ENCODE measurements around the gene SPACA7. TPM values are rescaled to one million over a fixed set of nuclear protein-coding genes. Genes with fewer than 3 reads are reported as not detected.

The SPACA7 gene
- total and polyA plus RNA-seq, 4 donors = not detected

GRCh38 chr13:112468069-112468468, 91.9 kb downstream of the SPACA7 start:
- Histone ChIP-seq H3K27me3 (ENCODE audit: control insufficient read depth, insufficient read depth, low read length) (no peaks in the 10 kb centered on the region), H3K36me3 (ENCODE audit: control insufficient read depth, insufficient read depth, low read length) (no peaks in the 10 kb centered on the region), H3K9me3 (ENCODE audit: control insufficient read depth, insufficient read depth, low read length) (no peaks in the 10 kb centered on the region), H3K27ac (ENCODE audit: low read depth, low read length) (no peak overlapping the region), H3K4me3 (ENCODE audit: low read depth, low read length) (no peak overlapping the region), H3K4me1 (ENCODE audit: control insufficient read depth, insufficient read depth, low read length) (no peaks in the 10 kb centered on the region)
- WGBS (ENCODE audit: insufficient coverage) = 94% methylated on average over 7 of the region's 10 CpGs
- DNase-seq (ENCODE audit: low read depth in 4 of 6, low spot score in 6 of 6) = no peak

GRCh38 chr13:112469071-112469745, 93.1 kb downstream of the SPACA7 start:
- Histone ChIP-seq H3K27ac (ENCODE audit: low read depth, low read length) (no peak overlapping the region), H3K9me3 (ENCODE audit: control insufficient read depth, insufficient read depth, low read length) (no peaks in the 10 kb centered on the region), H3K4me3 (ENCODE audit: low read depth, low read length) (no peak overlapping the region), H3K27me3 (ENCODE audit: control insufficient read depth, insufficient read depth, low read length) (no peaks in the 10 kb centered on the region), H3K36me3 (ENCODE audit: control insufficient read depth, insufficient read depth, low read length) (no peaks in the 10 kb centered on the region), H3K4me1 (ENCODE audit: control insufficient read depth, insufficient read depth, low read length) (no peaks in the 10 kb centered on the region)
- WGBS (ENCODE audit: insufficient coverage) = 91% methylated on average over 11 of the region's 14 CpGs
- no peak for DNase-seq (ENCODE audit: low read depth in 4 of 6, low spot score in 6 of 6)

- no peaks in the 10 kb centered on the region for H3K36me3 ChIP-seq (ENCODE audit: control insufficient read depth, insufficient read depth, low read length)
- no peak overlapping the region for H3K27ac ChIP-seq (ENCODE audit: low read depth, low read length)
- DNase-seq (ENCODE audit: low read depth in 4 of 6, low spot score in 6 of 6) = no peak
These were observed 97.7 kb downstream of the SPACA7 start for GRCh38 chr13:112473818-112474217.

GRCh38 chr13:112474869-112475268, 98.7 kb downstream of the SPACA7 start:
- no peak for DNase-seq (ENCODE audit: low read depth in 4 of 6, low spot score in 6 of 6)
- Histone ChIP-seq H3K27ac (ENCODE audit: low read depth, low read length) (no peak overlapping the region), H3K36me3 (ENCODE audit: control insufficient read depth, insufficient read depth, low read length) (no peaks in the 10 kb centered on the region), H3K9me3 (ENCODE audit: control insufficient read depth, insufficient read depth, low read length) (no peaks in the 10 kb centered on the region), H3K4me1 (ENCODE audit: control insufficient read depth, insufficient read depth, low read length) (no peaks in the 10 kb centered on the region), H3K4me3 (ENCODE audit: low read depth, low read length) (no peak overlapping the region), H3K27me3 (ENCODE audit: control insufficient read depth, insufficient read depth, low read length) (no peaks in the 10 kb centered on the region)
- 72% methylated on average over 7 of the region's 8 CpGs for WGBS (ENCODE audit: insufficient coverage)

More at GRCh38 chr13:112473818-112474217, 97.7 kb downstream of the SPACA7 start:
- Histone ChIP-seq H3K4me3 (ENCODE audit: low read depth, low read length) (no peak overlapping the region), H3K27me3 (ENCODE audit: control insufficient read depth, insufficient read depth, low read length) (no peaks in the 10 kb centered on the region), H3K4me1 (ENCODE audit: control insufficient read depth, insufficient read depth, low read length) (no peaks in the 10 kb centered on the region), H3K9me3 (ENCODE audit: control insufficient read depth, insufficient read depth, low read length) (no peaks in the 10 kb centered on the region)
- WGBS (ENCODE audit: insufficient coverage) = no CpG with 5 or more reads among the region's 5 CpGs

- H3K27ac ChIP-seq (ENCODE audit: low read depth, low read length) = no peak overlapping the region
- H3K27me3 ChIP-seq (ENCODE audit: control insufficient read depth, insufficient read depth, low read length) = no peaks in the 10 kb centered on the region
- no peaks in the 10 kb centered on the region for H3K4me1 ChIP-seq (ENCODE audit: control insufficient read depth, insufficient read depth, low read length)
- no peak for DNase-seq (ENCODE audit: low read depth in 4 of 6, low spot score in 6 of 6)
- peaks cover 3% of the 10 kb centered on the region for H3K9me3 ChIP-seq (ENCODE audit: control insufficient read depth, insufficient read depth, low read length)
- H3K36me3 ChIP-seq (ENCODE audit: control insufficient read depth, insufficient read depth, low read length) = no peaks in the 10 kb centered on the region
- no CpG with 5 or more reads among the region's 1 CpG for WGBS (ENCODE audit: insufficient coverage)
- H3K4me3 ChIP-seq (ENCODE audit: low read depth, low read length) = no peak overlapping the region
These were observed 99.7 kb downstream of the SPACA7 start for GRCh38 chr13:112475889-112476288.

GRCh38 chr13:112477070-112477619, 101.0 kb downstream of the SPACA7 start:
- peaks cover 3% of the 10 kb centered on the region for H3K9me3 ChIP-seq (ENCODE audit: control insufficient read depth, insufficient read depth, low read length)
- no peaks in the 10 kb centered on the region for H3K4me1 ChIP-seq (ENCODE audit: control insufficient read depth, insufficient read depth, low read length)
- no peak overlapping the region for H3K4me3 ChIP-seq (ENCODE audit: low read depth, low read length)
- DNase-seq (ENCODE audit: low read depth in 4 of 6, low spot score in 6 of 6) = no peak
- 69% methylated on average over 8 of the region's 9 CpGs for WGBS (ENCODE audit: insufficient coverage)
- no peaks in the 10 kb centered on the region for H3K36me3 ChIP-seq (ENCODE audit: control insufficient read depth, insufficient read depth, low read length)
- H3K27ac ChIP-seq (ENCODE audit: low read depth, low read length) = no peak overlapping the region
- no peaks in the 10 kb centered on the region for H3K27me3 ChIP-seq (ENCODE audit: control insufficient read depth, insufficient read depth, low read length)

- no peak overlapping the region for H3K27ac ChIP-seq (ENCODE audit: low read depth, low read length)
- WGBS (ENCODE audit: insufficient coverage) = 100% methylated on average over 1 of the region's 7 CpGs
- H3K27me3 ChIP-seq (ENCODE audit: control insufficient read depth, insufficient read depth, low read length) = no peaks in the 10 kb centered on the region
- no peak for DNase-seq (ENCODE audit: low read depth in 4 of 6, low spot score in 6 of 6)
- no peak overlapping the region for H3K4me3 ChIP-seq (ENCODE audit: low read depth, low read length)
- H3K9me3 ChIP-seq (ENCODE audit: control insufficient read depth, insufficient read depth, low read length) = peaks cover 3% of the 10 kb centered on the region
- H3K4me1 ChIP-seq (ENCODE audit: control insufficient read depth, insufficient read depth, low read length) = no peaks in the 10 kb centered on the region
- H3K36me3 ChIP-seq (ENCODE audit: control insufficient read depth, insufficient read depth, low read length) = peaks cover 3% of the 10 kb centered on the region
These were observed 103.2 kb downstream of the SPACA7 start for GRCh38 chr13:112479389-112479788.

GRCh38 chr13:112481458-112481857, 105.3 kb downstream of the SPACA7 start:
- Histone ChIP-seq H3K27me3 (ENCODE audit: control insufficient read depth, insufficient read depth, low read length) (no peaks in the 10 kb centered on the region), H3K4me3 (ENCODE audit: low read depth, low read length) (no peak overlapping the region), H3K36me3 (ENCODE audit: control insufficient read depth, insufficient read depth, low read length) (peaks cover 9% of the 10 kb centered on the region), H3K4me1 (ENCODE audit: control insufficient read depth, insufficient read depth, low read length) (no peaks in the 10 kb centered on the region), H3K9me3 (ENCODE audit: control insufficient read depth, insufficient read depth, low read length) (peaks cover 3% of the 10 kb centered on the region), H3K27ac (ENCODE audit: low read depth, low read length) (no peak overlapping the region)
- no peak for DNase-seq (ENCODE audit: low read depth in 4 of 6, low spot score in 6 of 6)

GRCh38 chr13:112483299-112483698, 107.1 kb downstream of the SPACA7 start:
- 80% methylated on average over 1 of the region's 7 CpGs for WGBS (ENCODE audit: insufficient coverage)
- H3K9me3 ChIP-seq (ENCODE audit: control insufficient read depth, insufficient read depth, low read length) = peaks cover 3% of the 10 kb centered on the region
- no peaks in the 10 kb centered on the region for H3K4me1 ChIP-seq (ENCODE audit: control insufficient read depth, insufficient read depth, low read length)
- H3K36me3 ChIP-seq (ENCODE audit: control insufficient read depth, insufficient read depth, low read length) = peaks cover 13% of the 10 kb centered on the region
- no peak overlapping the region for H3K4me3 ChIP-seq (ENCODE audit: low read depth, low read length)
- DNase-seq (ENCODE audit: low read depth in 4 of 6, low spot score in 6 of 6) = no peak
- no peaks in the 10 kb centered on the region for H3K27me3 ChIP-seq (ENCODE audit: control insufficient read depth, insufficient read depth, low read length)
- no peak overlapping the region for H3K27ac ChIP-seq (ENCODE audit: low read depth, low read length)

Data from spinal cord (tissue), 10 donors.